Measurements from ENCODE around the gene CLN6. TPM values are rescaled to one million over a fixed set of nuclear protein-coding genes. Genes with fewer than 3 reads are reported as not detected.

The CLN6 gene
- total and polyA plus RNA-seq, 9 of the 15 experiments (the other 6 are each of a cell fraction or from before 2014, with no cell fraction given), result 0.71 to 53.3 (median 39.3) TPM

DNA sequence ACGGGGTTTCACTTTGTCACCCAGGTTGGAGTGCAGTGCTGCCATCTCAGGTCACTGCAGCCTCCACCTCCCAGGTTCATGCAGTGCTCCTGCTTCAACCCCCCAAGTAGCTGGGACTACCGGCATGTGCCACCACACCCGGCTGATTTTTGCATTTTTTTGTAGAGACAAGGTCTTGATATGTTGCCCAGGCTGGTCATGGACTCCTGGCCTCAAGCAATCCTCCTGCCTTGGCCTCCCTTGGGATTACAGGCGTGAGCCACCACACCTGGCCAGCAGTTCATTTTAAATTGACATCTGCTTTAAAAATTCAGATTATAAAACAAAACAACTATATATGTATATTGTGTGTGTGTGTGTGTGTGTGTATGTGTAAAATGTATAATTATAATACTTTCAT is 62.7 kb downstream of the CLN6 start:
- Histone ChIP-seq H3K4me2 (ENCODE audit: insufficient read depth, low read length) (no peak overlapping the region), H2AFZ (ENCODE audit: low read depth, low read length) (no peak overlapping the region), H3K27me3 (ENCODE audit: control insufficient read depth in 2 of 2, insufficient read depth in 2 of 2, low read length in 2 of 2) (no peaks in the 10 kb centered on the region), H3K79me2 (ENCODE audit: control insufficient read depth, insufficient read depth, low read length) (no peaks in the 10 kb centered on the region), H3K9me3 (replicated peaks; ENCODE audit: control insufficient read depth, insufficient read depth, low read depth, low read length) (no peaks in the 10 kb centered on the region), H3K4me1 (replicated peaks in 1 of 2; ENCODE audit: control insufficient read depth in 2 of 2, insufficient read depth in 2 of 2, low read length in 2 of 2) (no peaks in the 10 kb centered on the region), H3K36me3 (ENCODE audit: control insufficient read depth, insufficient read depth, low read length) (peaks cover 39% of the 10 kb centered on the region), H3K4me3 (no peak overlapping the region), H4K20me1 (replicated peaks; ENCODE audit: control insufficient read depth, insufficient read depth, low read length) (no peaks in the 10 kb centered on the region), H3K27ac (ENCODE audit: extremely low read depth, low read depth, low read length) (no peak overlapping the region), H3K9me1 (ENCODE audit: control insufficient read depth, insufficient read depth, low read length) (no peaks in the 10 kb centered on the region), H3K9ac (ENCODE audit: insufficient read depth in 1 of 2, low read depth in 2 of 2, low read length in 2 of 2) (no peak overlapping the region)
- no peak for TF ChIP-seq IRF2 (CRISPR knock-in tag; IDR thresholded peaks at IDR 0.05)
- no peak for TF ChIP-seq CAMTA2 (CRISPR knock-in tag; conservative IDR thresholded peaks at IDR 0.05)
- no peak for TF ChIP-seq NFRKB (IDR thresholded peaks at IDR 0.05; ENCODE audit: low read depth)
- TF ChIP-seq, protein P1, sequence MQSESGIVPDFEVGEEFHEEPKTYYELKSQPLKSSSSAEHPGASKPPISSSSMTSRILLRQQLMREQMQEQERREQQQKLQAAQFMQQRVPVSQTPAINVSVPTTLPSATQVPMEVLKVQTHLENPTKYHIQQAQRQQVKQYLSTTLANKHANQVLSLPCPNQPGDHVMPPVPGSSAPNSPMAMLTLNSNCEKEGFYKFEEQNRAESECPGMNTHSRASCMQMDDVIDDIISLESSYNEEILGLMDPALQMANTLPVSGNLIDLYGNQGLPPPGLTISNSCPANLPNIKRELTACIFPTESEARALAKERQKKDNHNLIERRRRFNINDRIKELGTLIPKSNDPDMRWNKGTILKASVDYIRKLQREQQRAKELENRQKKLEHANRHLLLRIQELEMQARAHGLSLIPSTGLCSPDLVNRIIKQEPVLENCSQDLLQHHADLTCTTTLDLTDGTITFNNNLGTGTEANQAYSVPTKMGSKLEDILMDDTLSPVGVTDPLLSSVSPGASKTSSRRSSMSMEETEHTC (IDR thresholded peaks at IDR 0.05), result no peak
- TF ChIP-seq KLF16 (IDR thresholded peaks at IDR 0.05), result no peak
- no peak for TF ChIP-seq DACH1 (IDR thresholded peaks at IDR 0.05; ENCODE audit: partially characterized antibody)
- TF ChIP-seq ZNF212 (CRISPR knock-in tag; IDR thresholded peaks at IDR 0.05), result no peak
- ChIA-PET CTCF (ENCODE audit: low intra/inter-chr PET ratio) (no interaction called here), POLR2A (no interaction called here)
- FAIRE-seq (no peak), DNase-seq (ENCODE audit: extremely low read depth in 1 of 4, low spot score in 3 of 4) (no peak), ATAC-seq (no peak)
- no TSS peak for BruUV-seq (replicated peaks)
- 90% methylated on average over 4 of the region's 4 CpGs for WGBS (ENCODE audit: insufficient coverage, low coverage, missing lambda C conversion rate)
- in situ Hi-C loops (cut with MboI) (no loop called here), intact Hi-C loops (cut with micrococcal nuclease) (no loop called here)
